ENCODE results near the gene HEATR3. TPM values are rescaled to one million over a fixed set of nuclear protein-coding genes. Genes with fewer than 3 reads are reported as not detected.

The HEATR3 gene
- total RNA-seq, 4 donors from 2014 or later, result 17.6 to 42.2 (median 25.8) TPM

DNA sequence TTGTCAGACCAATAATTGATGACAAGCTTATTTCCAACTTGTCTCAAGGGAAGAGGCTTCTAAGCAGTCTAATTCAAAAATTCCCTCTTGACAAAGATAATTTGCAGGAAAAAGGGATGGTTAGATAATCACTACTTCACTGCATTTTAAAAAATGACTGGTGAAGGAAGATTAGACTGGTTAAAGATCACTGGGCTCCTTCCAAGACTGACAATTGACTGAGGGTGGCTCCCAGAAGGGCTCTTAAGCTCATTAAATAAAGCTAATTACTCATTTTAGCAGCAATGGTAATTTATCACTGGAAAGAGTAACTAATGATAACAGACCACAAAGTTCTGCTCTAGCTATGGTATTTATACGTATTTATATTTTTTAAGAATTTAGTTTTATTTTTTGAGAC lies 4.4 kb upstream of the HEATR3 start:
- no peak overlapping the region for H3K4me3 ChIP-seq
- in situ Hi-C loops (cut with MboI; ENCODE audit: low pct_ligation_motif_present in 1 of 4, low pct_unique_long_range_greater_than_20kb in 1 of 4, low sequenced_read_pairs in 3 of 4) (loop anchor here in 1 of 4 donors (25.0 kb wide), 1 partner anchor 99 kb away; no protein-coding TSS in a partner anchor), intact Hi-C loops (cut with DNase I; ENCODE audit: low total_unique reads) (no loop called here)
- peaks cover 5% of the 10 kb centered on the region in 2 donors for H3K9me3 ChIP-seq
- no peak for DNase-seq
- WGBS, 2 donors (ENCODE audit: low coverage in 1 of 2), result 82 to 97% methylated on average over 1 of the region's 1 CpG
- H3K27me3 ChIP-seq, result no peaks in the 10 kb centered on the region
- no peaks in the 10 kb centered on the region for H3K36me3 ChIP-seq
- no peaks in the 10 kb centered on the region for H3K4me1 ChIP-seq
- TF ChIP-seq, protein P1, sequence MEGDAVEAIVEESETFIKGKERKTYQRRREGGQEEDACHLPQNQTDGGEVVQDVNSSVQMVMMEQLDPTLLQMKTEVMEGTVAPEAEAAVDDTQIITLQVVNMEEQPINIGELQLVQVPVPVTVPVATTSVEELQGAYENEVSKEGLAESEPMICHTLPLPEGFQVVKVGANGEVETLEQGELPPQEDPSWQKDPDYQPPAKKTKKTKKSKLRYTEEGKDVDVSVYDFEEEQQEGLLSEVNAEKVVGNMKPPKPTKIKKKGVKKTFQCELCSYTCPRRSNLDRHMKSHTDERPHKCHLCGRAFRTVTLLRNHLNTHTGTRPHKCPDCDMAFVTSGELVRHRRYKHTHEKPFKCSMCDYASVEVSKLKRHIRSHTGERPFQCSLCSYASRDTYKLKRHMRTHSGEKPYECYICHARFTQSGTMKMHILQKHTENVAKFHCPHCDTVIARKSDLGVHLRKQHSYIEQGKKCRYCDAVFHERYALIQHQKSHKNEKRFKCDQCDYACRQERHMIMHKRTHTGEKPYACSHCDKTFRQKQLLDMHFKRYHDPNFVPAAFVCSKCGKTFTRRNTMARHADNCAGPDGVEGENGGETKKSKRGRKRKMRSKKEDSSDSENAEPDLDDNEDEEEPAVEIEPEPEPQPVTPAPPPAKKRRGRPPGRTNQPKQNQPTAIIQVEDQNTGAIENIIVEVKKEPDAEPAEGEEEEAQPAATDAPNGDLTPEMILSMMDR (IDR thresholded peaks at IDR 0.05), result no peak
- no peak for TF ChIP-seq EP300 (IDR thresholded peaks at IDR 0.05; ENCODE audit: low read depth)
- no peak for TF ChIP-seq POLR2A (IDR thresholded peaks at IDR 0.05)
- no peak for TF ChIP-seq POLR2AphosphoS5 (IDR thresholded peaks at IDR 0.05)
- no peak overlapping the region for H3K27ac ChIP-seq

DNA sequence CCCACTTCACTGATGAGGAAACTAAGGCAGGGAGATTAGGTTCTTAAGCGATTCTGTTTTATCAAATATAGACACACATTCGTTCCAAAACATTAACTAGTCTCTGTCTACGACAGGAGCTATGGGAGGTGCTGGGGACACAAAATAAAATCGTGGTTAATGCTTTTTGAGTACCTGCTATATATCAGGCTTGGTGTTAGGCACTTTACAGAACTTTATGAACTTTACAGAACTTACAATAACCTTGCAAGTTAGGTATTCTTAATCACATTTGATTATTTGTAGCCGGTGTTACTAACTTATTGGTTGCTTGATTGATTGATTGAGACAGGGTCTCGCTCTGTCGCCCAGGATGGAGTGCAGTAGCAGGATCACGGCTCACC lies 538 bp upstream of the HEATR3 start:
- Histone ChIP-seq H3K27ac (peak overlapping the region; percentile 92 to 100 (median 98)), H3K27me3 (no peaks in the 10 kb centered on the region), H3K36me3 (no peaks in the 10 kb centered on the region), H3K4me1 (peaks cover 13 to 21% (median 16%) of the 10 kb centered on the region in 4 donors), H3K4me3 (peak overlapping the region in 2 of 4 donors; percentile 91 to 99), H3K9me3 (no peaks in the 10 kb centered on the region)
- intact Hi-C loops (cut with DNase I; ENCODE audit: low total_unique reads) (no loop called here), in situ Hi-C loops (cut with MboI; ENCODE audit: low pct_ligation_motif_present in 1 of 4, low pct_unique_long_range_greater_than_20kb in 1 of 4, low sequenced_read_pairs in 3 of 4) (loop anchor here in 1 of 4 donors (25.0 kb wide), 1 partner anchor 103 kb away; no protein-coding TSS in a partner anchor)
- DNase-seq, result no peak
- 80% methylated on average over 5 to 8 of the region's 8 CpGs for WGBS, 2 donors (ENCODE audit: low coverage in 1 of 2)
- TF ChIP-seq POLR2A (IDR thresholded peaks at IDR 0.05) (no peak), EP300 (IDR thresholded peaks at IDR 0.05; ENCODE audit: low read depth) (no peak), POLR2AphosphoS5 (IDR thresholded peaks at IDR 0.05) (no peak)
- TF ChIP-seq, protein P1 (IDR thresholded peaks at IDR 0.05), result no peak

DNA sequence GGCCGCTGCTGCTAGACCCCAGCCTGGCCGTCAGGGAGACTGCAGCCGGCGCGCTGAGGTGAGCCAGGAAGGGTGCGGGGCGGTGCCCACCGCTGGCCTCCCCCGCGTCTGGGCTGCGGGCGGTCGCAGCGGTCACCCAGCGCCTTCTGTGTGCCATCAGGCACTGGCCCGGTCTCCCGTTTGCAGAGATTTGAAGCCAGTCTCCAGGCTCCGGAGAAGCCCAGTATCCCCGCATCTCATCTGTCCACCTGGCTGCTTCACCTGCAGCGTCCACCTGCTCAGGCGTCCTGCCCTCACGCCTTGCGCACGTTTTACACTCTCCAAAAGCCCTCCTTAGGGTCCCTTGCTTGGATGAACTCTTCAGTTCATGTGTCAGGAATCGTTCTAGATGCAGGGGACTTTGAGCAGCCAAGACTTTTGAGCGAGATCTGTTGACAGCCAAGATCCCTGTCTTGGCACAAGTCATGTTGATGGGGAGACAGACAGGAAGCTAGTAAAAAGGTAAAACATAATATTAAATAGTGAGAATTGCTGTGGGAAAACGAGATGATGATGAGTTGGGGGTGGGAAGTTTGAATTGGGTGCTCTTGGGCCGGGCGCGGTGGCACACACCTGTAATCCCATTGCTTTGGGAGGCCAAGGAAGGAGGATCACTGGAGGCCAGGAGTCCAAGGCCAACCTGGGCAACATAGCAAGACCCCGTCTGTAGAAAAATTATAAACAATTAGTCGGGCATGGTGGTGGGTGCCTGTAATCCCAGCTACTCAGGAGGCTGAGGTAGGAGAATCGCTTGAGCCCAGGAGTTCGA lies 916 bp downstream of the HEATR3 start:
- in situ Hi-C loops (cut with MboI; ENCODE audit: low pct_ligation_motif_present in 1 of 4, low pct_unique_long_range_greater_than_20kb in 1 of 4, low sequenced_read_pairs in 3 of 4), result loop anchor here in 1 of 4 donors (25.0 kb wide), 1 partner anchor 104 kb away; no protein-coding TSS in a partner anchor
- H3K4me1 ChIP-seq, result peaks cover 13 to 21% (median 16%) of the 10 kb centered on the region in 4 donors
- H3K4me3 ChIP-seq, result peak overlapping the region; percentile 53 to 99 (median 93)
- H3K36me3 ChIP-seq, result no peaks in the 10 kb centered on the region
- WGBS, 2 donors (ENCODE audit: low coverage in 1 of 2), result 0 to 36% methylated on average over 1 to 20 of the region's 34 CpGs
- intact Hi-C loops (cut with DNase I; ENCODE audit: low total_unique reads), result no loop called here
- peak overlapping the region; percentile 92 to 100 (median 98) for H3K27ac ChIP-seq
- TF ChIP-seq EP300 (IDR thresholded peaks at IDR 0.05; ENCODE audit: low read depth) (no peak), POLR2AphosphoS5 (IDR thresholded peaks at IDR 0.05) (no peak), POLR2A (IDR thresholded peaks at IDR 0.05) (no peak)
- TF ChIP-seq, protein P1 (IDR thresholded peaks at IDR 0.05), result peak in 1 of 5 experiments; percentile 8
- H3K9me3 ChIP-seq, result no peaks in the 10 kb centered on the region
- no peaks in the 10 kb centered on the region for H3K27me3 ChIP-seq
- no peak for DNase-seq

- 0 to 39% methylated on average over 1 to 3 of the region's 3 CpGs for WGBS, 2 donors (ENCODE audit: low coverage in 1 of 2)
- in situ Hi-C loops (cut with MboI; ENCODE audit: low pct_ligation_motif_present in 1 of 4, low pct_unique_long_range_greater_than_20kb in 1 of 4, low sequenced_read_pairs in 3 of 4) (loop anchor here in 1 of 4 donors (25.0 kb wide), 1 partner anchor 105 kb away; no protein-coding TSS in a partner anchor), intact Hi-C loops (cut with DNase I; ENCODE audit: low total_unique reads) (no loop called here)
- no peaks in the 10 kb centered on the region for H3K9me3 ChIP-seq
- TF ChIP-seq, protein P1 (IDR thresholded peaks at IDR 0.05), result peak; percentile 12 to 28 (median 20)
- no peak for TF ChIP-seq POLR2AphosphoS5 (IDR thresholded peaks at IDR 0.05)
- no peaks in the 10 kb centered on the region for H3K36me3 ChIP-seq
- H3K27me3 ChIP-seq, result no peaks in the 10 kb centered on the region
- H3K4me3 ChIP-seq, result peak overlapping the region in 1 of 4 donors; percentile 99
- H3K27ac ChIP-seq, result no peak overlapping the region
- peaks cover 13 to 21% (median 16%) of the 10 kb centered on the region in 4 donors for H3K4me1 ChIP-seq
- DNase-seq, result no peak
Measured at GRCh38 chr16:50067290-50067853, 1.6 kb downstream of the HEATR3 start.

Data from transverse colon (tissue), 4 donors.